HL-60 (cell line): ENCODE data around the gene SLC7A1.

Experiments
- DNase-seq, 2 experiments: peaks; one replicate each; pipeline ENCODE4 v3.0.0-alpha.2; 2010 to 2020; ENCODE audit warnings: low read depth in 1 of 2, low spot score in 1 of 2
- H3K27ac ChIP-seq: fragments of 250-450 bp; sonication (Bioruptor Pico); replicated peaks from 2 replicates; pipeline ENCODE4 v1.5.1; 2020; ENCODE audit warnings: mild to moderate bottlenecking, moderate library complexity
- H3K27me3 ChIP-seq: fragments of 250-450 bp; sonication (Bioruptor Pico); 2 replicates; pipeline ENCODE4 v1.5.1; 2021; ENCODE audit warnings: mild to moderate bottlenecking, moderate library complexity; ENCODE audit not compliant: insufficient read depth, poor library complexity, severe bottlenecking
- H3K4me3 ChIP-seq: replicated peaks from 2 replicates; pipeline ENCODE4 v1.5.1; 2011; ENCODE audit warnings: mild to moderate bottlenecking, control low read depth, low read length; ENCODE audit not compliant: insufficient read depth
- CTCF ChIP-seq: IDR thresholded peaks from one replicate; pipeline ENCODE4 v1.5.1; 2011; ENCODE audit warnings: low read length, control low read depth, inconsistent platforms; ENCODE audit not compliant: insufficient read depth
- GABPA ChIP-seq: IDR thresholded peaks from 2 replicates; pipeline ENCODE4 v1.6.1; 2012; ENCODE audit warnings: low read depth
- POLR2AphosphoS5 ChIP-seq: IDR thresholded peaks from 2 replicates; pipeline ENCODE4 v1.6.1; 2012; ENCODE audit warnings: low read depth
- REST ChIP-seq: IDR thresholded peaks from 2 replicates; pipeline ENCODE4 v1.6.1; 2012; ENCODE audit warnings: low read depth; ENCODE audit not compliant: insufficient replicate concordance
- SPI1 ChIP-seq: IDR thresholded peaks from 2 replicates; pipeline ENCODE4 v1.6.1; 2012; ENCODE audit warnings: low read depth, mild to moderate bottlenecking, borderline replicate concordance

SLC7A1 gene

GRCh38 chr13:29570051-29570654 is 25.3 kb downstream of the SLC7A1 start:
- TF ChIP-seq SPI1 (no peak), GABPA (no peak), POLR2AphosphoS5 (no peak)
- no peak for DNase-seq

DNA sequence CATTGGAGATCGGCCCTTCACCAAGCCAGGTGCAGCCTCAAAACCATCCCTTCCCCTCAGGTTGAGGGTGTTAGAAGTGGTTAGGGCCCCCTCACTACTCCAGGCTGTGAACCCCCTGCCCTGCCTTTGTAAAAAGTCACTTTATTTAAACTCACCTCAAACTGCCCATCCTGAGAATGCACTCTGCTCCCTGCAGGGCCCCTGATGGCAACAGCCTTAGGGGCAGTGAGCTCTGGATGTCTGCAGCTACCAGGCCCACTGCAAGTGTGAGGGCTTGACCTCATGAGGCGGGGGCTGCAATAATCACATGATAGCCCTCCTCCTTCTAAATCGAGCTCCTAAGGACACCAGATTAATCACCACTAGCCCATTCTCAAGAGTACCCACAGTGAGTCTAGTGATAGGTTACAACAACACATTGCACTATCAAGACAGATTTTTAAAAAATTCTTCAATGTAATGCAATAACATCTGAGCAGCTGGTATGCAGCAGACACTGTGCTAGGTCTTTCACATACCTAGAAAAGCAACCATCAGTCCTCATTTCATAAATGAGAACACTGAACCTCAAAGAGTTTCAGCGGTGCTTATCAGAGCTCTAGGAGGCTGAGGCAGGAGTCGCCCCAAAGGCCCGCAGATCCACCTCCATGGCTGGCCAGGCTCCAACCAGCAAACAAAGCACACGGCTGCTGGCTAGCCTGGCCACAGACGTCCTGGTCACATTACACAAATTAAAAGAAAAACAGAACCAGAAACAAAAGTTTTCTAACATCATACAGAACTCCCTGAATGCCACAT is 26.0 kb downstream of the SLC7A1 start:
- H3K27me3 ChIP-seq: no peaks in the 10 kb centered on the region
- DNase-seq: no peak
- no peak overlapping the region for H3K4me3 ChIP-seq
- H3K27ac ChIP-seq: no peak overlapping the region
- TF ChIP-seq SPI1 (no peak), CTCF (no peak), POLR2AphosphoS5 (no peak), GABPA (no peak), REST (no peak)

More at GRCh38 chr13:29570051-29570654, 25.3 kb downstream of the SLC7A1 start:
- H3K27me3 ChIP-seq: no peaks in the 10 kb centered on the region
- H3K4me3 ChIP-seq: no peak overlapping the region
- no peak overlapping the region for H3K27ac ChIP-seq

DNA sequence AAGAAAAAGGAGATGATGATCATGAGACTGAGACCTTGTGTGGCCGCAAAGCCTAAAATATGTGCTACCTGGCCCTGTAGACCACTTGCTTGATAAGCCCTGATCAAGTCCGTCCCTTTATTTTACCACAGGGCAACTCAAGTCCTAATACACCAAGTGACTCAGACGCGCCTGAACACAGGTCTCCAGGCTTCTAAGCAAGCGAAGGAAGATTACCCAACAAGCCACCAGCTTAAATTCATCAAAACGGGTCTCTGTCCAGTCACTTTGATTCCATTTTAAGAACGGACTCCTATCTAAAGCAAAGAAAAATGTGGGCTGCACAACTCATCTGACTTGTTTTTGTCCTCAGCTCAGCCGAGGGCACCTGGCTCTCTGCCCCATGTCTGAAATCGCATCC is 26.8 kb downstream of the SLC7A1 start:
- Histone ChIP-seq H3K27me3 (no peaks in the 10 kb centered on the region), H3K27ac (no peak overlapping the region), H3K4me3 (no peak overlapping the region)
- no peak for DNase-seq
- TF ChIP-seq REST (no peak), SPI1 (no peak), GABPA (no peak), CTCF (no peak), POLR2AphosphoS5 (no peak)

DNA sequence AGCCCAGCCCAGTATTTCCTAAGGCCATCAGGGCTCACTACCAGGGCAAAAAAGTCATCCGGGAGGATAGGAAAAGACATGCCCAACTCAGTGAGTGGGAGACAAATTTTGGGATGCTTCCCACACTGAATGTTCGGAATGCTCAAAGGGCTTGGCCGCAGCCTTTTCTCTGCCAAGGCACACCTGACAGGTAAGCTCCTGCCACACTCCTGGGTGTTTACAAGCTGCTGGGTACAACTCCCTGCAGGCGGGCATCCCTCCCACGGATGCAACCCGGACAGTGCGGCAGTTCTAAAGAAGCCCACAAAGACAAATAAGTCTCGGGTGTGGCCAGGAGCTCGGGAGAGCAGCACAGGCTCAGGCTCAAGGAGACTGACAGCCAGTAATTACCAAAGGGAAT is 28.1 kb downstream of the SLC7A1 start:
- no peak for DNase-seq

More for the DNA sequence above, 28.1 kb downstream of the SLC7A1 start:
- no peak overlapping the region for H3K27ac ChIP-seq
- no peak overlapping the region for H3K4me3 ChIP-seq
- TF ChIP-seq POLR2AphosphoS5: no peak
- TF ChIP-seq SPI1: no peak
- TF ChIP-seq CTCF: no peak
- TF ChIP-seq REST: no peak
- no peak for TF ChIP-seq GABPA
- H3K27me3 ChIP-seq: no peaks in the 10 kb centered on the region
